ENCODE results near the gene TTC12.

The TTC12 gene

DNA sequence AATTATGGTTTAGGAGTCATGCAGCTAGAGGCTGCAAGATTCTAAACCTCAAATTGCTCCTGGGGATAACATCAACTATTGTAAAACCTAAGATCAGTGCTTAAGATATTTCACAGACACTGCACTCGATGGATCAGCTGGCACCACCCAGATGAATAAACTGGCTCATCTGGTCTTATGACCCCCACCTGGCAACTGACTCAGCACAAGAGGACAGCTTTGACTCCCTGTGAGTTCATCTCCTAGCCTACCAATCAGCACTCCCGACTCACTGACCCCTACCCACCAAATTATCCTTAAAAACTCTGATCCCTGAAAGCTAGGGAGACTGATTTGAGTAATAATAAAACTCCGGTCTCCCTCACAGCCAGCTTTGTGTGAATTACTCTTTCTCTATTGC is 782 bp upstream of the TTC12 start:
- DNase-seq (ENCODE audit: extremely low read depth, low read depth), result no peak
- TF ChIP-seq, protein P1, sequence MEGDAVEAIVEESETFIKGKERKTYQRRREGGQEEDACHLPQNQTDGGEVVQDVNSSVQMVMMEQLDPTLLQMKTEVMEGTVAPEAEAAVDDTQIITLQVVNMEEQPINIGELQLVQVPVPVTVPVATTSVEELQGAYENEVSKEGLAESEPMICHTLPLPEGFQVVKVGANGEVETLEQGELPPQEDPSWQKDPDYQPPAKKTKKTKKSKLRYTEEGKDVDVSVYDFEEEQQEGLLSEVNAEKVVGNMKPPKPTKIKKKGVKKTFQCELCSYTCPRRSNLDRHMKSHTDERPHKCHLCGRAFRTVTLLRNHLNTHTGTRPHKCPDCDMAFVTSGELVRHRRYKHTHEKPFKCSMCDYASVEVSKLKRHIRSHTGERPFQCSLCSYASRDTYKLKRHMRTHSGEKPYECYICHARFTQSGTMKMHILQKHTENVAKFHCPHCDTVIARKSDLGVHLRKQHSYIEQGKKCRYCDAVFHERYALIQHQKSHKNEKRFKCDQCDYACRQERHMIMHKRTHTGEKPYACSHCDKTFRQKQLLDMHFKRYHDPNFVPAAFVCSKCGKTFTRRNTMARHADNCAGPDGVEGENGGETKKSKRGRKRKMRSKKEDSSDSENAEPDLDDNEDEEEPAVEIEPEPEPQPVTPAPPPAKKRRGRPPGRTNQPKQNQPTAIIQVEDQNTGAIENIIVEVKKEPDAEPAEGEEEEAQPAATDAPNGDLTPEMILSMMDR (IDR thresholded peaks at IDR 0.05; ENCODE audit: low read depth, low read length), result no peak

DNA sequence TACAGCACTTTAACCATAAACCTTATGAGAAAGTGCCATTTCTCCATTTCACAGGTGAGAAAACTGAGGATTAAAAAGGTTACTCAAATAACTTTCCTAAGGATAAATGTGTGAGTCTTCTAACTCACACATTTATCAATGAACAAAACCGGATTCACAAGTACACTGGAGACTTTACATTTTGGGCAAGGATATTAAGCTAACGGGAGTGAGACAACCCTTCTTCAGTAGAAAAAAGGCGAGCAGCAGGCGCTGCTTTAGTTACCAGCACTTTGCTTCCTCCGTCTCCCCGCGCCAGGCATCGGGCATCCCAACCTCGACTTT is 356 bp upstream of the TTC12 start:
- no peak for DNase-seq (ENCODE audit: extremely low read depth, low read depth)
- TF ChIP-seq, protein P1 (IDR thresholded peaks at IDR 0.05; ENCODE audit: low read depth, low read length), result no peak

GRCh38 chr11:113315811-113316210 is 1.4 kb downstream of the TTC12 start:
- no peak for DNase-seq (ENCODE audit: extremely low read depth, low read depth)
- TF ChIP-seq, protein P1 (IDR thresholded peaks at IDR 0.05; ENCODE audit: low read depth, low read length), result no peak

- TF ChIP-seq, protein P1 (IDR thresholded peaks at IDR 0.05; ENCODE audit: low read depth, low read length), result no peak
- DNase-seq (ENCODE audit: extremely low read depth, low read depth), result no peak
Measured at GRCh38 chr11:113316256-113316655, 1.9 kb downstream of the TTC12 start.

- TF ChIP-seq, protein P1 (IDR thresholded peaks at IDR 0.05; ENCODE audit: low read depth, low read length), result no peak
- no peak for DNase-seq (ENCODE audit: extremely low read depth, low read depth)
Measured at GRCh38 chr11:113317339-113317738, 3.0 kb downstream of the TTC12 start.

DNA sequence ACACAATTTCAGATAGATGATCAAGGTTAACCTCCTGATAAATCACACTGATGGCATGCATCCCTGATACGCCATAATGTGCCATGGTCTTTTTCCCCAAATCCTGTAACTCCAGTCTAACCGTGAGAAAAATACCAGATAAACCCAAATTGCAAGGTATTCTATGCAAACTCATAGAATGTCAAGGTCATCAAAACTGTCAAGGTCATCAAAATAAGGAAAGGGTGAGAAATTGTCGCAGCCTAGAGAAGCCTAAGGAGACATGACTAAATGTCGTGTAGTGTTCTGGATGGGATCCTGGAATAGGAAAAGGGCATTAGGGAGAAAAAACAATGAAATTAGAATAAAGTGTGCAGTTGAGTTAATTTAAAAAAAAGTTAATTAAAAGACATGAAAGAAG is 4.7 kb downstream of the TTC12 start:
- TF ChIP-seq, protein P1 (IDR thresholded peaks at IDR 0.05; ENCODE audit: low read depth, low read length), result no peak
- no peak for DNase-seq (ENCODE audit: extremely low read depth, low read depth)

GRCh38 chr11:113322158-113322557 is 7.8 kb downstream of the TTC12 start:
- TF ChIP-seq, protein P1 (IDR thresholded peaks at IDR 0.05; ENCODE audit: low read depth, low read length), result no peak
- DNase-seq (ENCODE audit: extremely low read depth, low read depth), result no peak

Data from AG09319 (cell line).